Activated T-helper 1 cell treated with anti-CD3 and anti-CD28 coated beads, Interleukin-12 subunit alpha, Interleukin-12 subunit beta, Interleukin-2, Interleukin-4 antibody, amounts not matched to agents 30 ng/mL and 10 ng/mL and 1 ng/mL, durations not matched to agents 14 hours and 24 hours and 36 hours (primary cell): ENCODE measurements around the gene REXO4. TPM values are rescaled to one million over a fixed set of nuclear protein-coding genes. Genes with fewer than 3 reads are reported as not detected.
A peak's percentile ranks its signal among the peaks of the same experiment; 100 is the strongest.

ENCODE experiments used
- DNase-seq: peaks from one replicate; pipeline ENCODE4 v3.0.0; 2021; ENCODE audit warnings: low spot score
- H3K27ac Mint-ChIP-seq: one replicate; pipeline ENCODE4 v1.8.0; 2021; ENCODE audit warnings: mild to moderate bottlenecking, mixed read lengths
- H3K27me3 Mint-ChIP-seq: one replicate; pipeline ENCODE4 v1.8.0; 2022; ENCODE audit warnings: mild to moderate bottlenecking, moderate library complexity, mixed read lengths; ENCODE audit not compliant: insufficient read depth
- H3K36me3 Mint-ChIP-seq: one replicate; pipeline ENCODE4 v1.8.0; 2021; ENCODE audit warnings: low read depth, mixed read lengths
- H3K4me1 Mint-ChIP-seq: one replicate; pipeline ENCODE4 v1.8.0; 2021; ENCODE audit warnings: low read depth, mixed read lengths
- H3K4me3 Mint-ChIP-seq: one replicate; pipeline ENCODE4 v1.8.0; 2021; ENCODE audit warnings: mild to moderate bottlenecking, moderate library complexity, mixed read lengths
- H3K9me3 Mint-ChIP-seq: one replicate; pipeline ENCODE4 v1.8.0; 2021; ENCODE audit warnings: mixed read lengths
- intact Hi-C: fragments of 100-400 bp; cut with micrococcal nuclease; formaldehyde crosslinking; loops from one replicate; pipeline ENCODE4 v1.15.1; 2024
- total RNA-seq: library from RNA; stranded (reverse); gene quantifications from 2 replicates; pipeline ENCODE4 v1.2.3, GENCODE V29; 2022

Gene REXO4
- total RNA-seq, 1 donor from 2014 or later = 42.5 TPM

- Mint-ChIP-seq H3K4me1 (peaks cover 40% of the 10 kb centered on the region), H3K4me3 (no peak overlapping the region), H3K9me3 (no peaks in the 10 kb centered on the region), H3K36me3 (peaks cover 43% of the 10 kb centered on the region), H3K27me3 (no peaks in the 10 kb centered on the region), H3K27ac (peak overlapping the region; percentile 84)
- intact Hi-C loops = no loop called here
- DNase-seq = no peak
Observed at GRCh38 chr9:133361507-133362092, 56.2 kb downstream of the REXO4 start.

- peaks cover 35% of the 10 kb centered on the region for H3K4me1 Mint-ChIP-seq
- H3K4me3 Mint-ChIP-seq = no peak overlapping the region
- H3K36me3 Mint-ChIP-seq = peaks cover 40% of the 10 kb centered on the region
Observed at GRCh38 chr9:133360400-133361393, 57.1 kb downstream of the REXO4 start.

GRCh38 chr9:133359399-133360175 is 58.2 kb downstream of the REXO4 start:
- peaks cover 36% of the 10 kb centered on the region for H3K36me3 Mint-ChIP-seq
- H3K9me3 Mint-ChIP-seq = no peaks in the 10 kb centered on the region
- peak overlapping the region; percentile 31 for H3K4me3 Mint-ChIP-seq
- DNase-seq = no peak
- no peak overlapping the region for H3K27ac Mint-ChIP-seq
- intact Hi-C loops = no loop called here
- H3K4me1 Mint-ChIP-seq = peaks cover 41% of the 10 kb centered on the region
- no peaks in the 10 kb centered on the region for H3K27me3 Mint-ChIP-seq

More at GRCh38 chr9:133360400-133361393, 57.1 kb downstream of the REXO4 start:
- DNase-seq = no peak
- Mint-ChIP-seq H3K9me3 (no peaks in the 10 kb centered on the region), H3K27ac (peak overlapping the region; percentile 84), H3K27me3 (no peaks in the 10 kb centered on the region)
- intact Hi-C loops = no loop called here

- Mint-ChIP-seq H3K9me3 (no peaks in the 10 kb centered on the region), H3K36me3 (peaks cover 30% of the 10 kb centered on the region), H3K4me3 (peak overlapping the region; percentile 83), H3K27me3 (no peaks in the 10 kb centered on the region), H3K4me1 (peaks cover 43% of the 10 kb centered on the region), H3K27ac (peak overlapping the region; percentile 40)
- intact Hi-C loops = no loop called here
- no peak for DNase-seq
Observed at GRCh38 chr9:133357656-133358055, 60.2 kb downstream of the REXO4 start.

- H3K4me1 Mint-ChIP-seq = peaks cover 37% of the 10 kb centered on the region
- H3K27ac Mint-ChIP-seq = peak within 1 kb of the TSS; percentile 79
- H3K9me3 Mint-ChIP-seq = no peaks in the 10 kb centered on the region
- H3K27me3 Mint-ChIP-seq = no peaks in the 10 kb centered on the region
- DNase-seq = peak; percentile 88
- H3K36me3 Mint-ChIP-seq = peaks cover 33% of the 10 kb centered on the region
- H3K4me3 Mint-ChIP-seq = peak within 1 kb of the TSS; percentile 90
- intact Hi-C loops = loop anchor here (1.0 kb wide), 3 partner anchors 8 to 62 kb away; partner anchors contain the start of genes MED22, REXO4 and RPL7A
Observed at GRCh38 chr9:133356391-133357091, 61.3 kb downstream of the REXO4 start, which contains the start of the genes SURF1 and SURF2. SURF1 (minus strand) TSS chr9:133356487; CDS start chr9:133356453, 34 bp downstream. SURF2 (plus strand) TSS chr9:133356550; CDS start chr9:133356593, 43 bp downstream.

Other genes starting within 250 kb of the REXO4 start
- gene OBP2B, start 208.8 kb downstream of the REXO4 start, total RNA-seq = not detected in 2 replicates
- 0.34 and 0.60 TPM in 2 replicates for gene ABO, start 142.8 kb downstream of the REXO4 start, total RNA-seq
- 29.0 and 29.8 TPM in 2 replicates for gene SURF6, start 81.8 kb downstream of the REXO4 start, total RNA-seq
- 37.9 and 40.5 TPM in 2 replicates for gene MED22, start 69.9 kb downstream of the REXO4 start, total RNA-seq
- 2,401 and 2,463 TPM in 2 replicates for gene RPL7A, start 69.8 kb downstream of the REXO4 start, total RNA-seq
- 36.3 and 37.7 TPM in 2 replicates for gene SURF1, start 61.5 kb downstream of the REXO4 start, total RNA-seq
- gene SURF2, start 61.5 kb downstream of the REXO4 start, total RNA-seq = 28.6 and 30.9 TPM in 2 replicates
- 236 and 242 TPM in 2 replicates for gene SURF4, start 42.0 kb downstream of the REXO4 start, total RNA-seq
- gene STKLD1, start 41.6 kb downstream of the REXO4 start, total RNA-seq = 0.64 and 1.5 TPM in 2 replicates
- 1.2 and 1.7 TPM in 2 replicates for gene ADAMTS13, start 4.4 kb upstream of the REXO4 start, total RNA-seq
- 1.0 and 1.1 TPM in 2 replicates for gene CACFD1, start 42.0 kb upstream of the REXO4 start, total RNA-seq
- 4.1 and 4.6 TPM in 2 replicates for gene SLC2A6, start 61.1 kb upstream of the REXO4 start, total RNA-seq
- not detected in 2 replicates for gene MYMK, start 106.9 kb upstream of the REXO4 start, total RNA-seq
- not detected in 2 replicates for gene ADAMTSL2, start 116.7 kb upstream of the REXO4 start, total RNA-seq
- gene FAM163B, start 191.4 kb upstream of the REXO4 start, total RNA-seq = not detected in 2 replicates
- not detected in 2 replicates for gene DBH, start 218.4 kb upstream of the REXO4 start, total RNA-seq